Natural killer cell (primary cell): ENCODE measurements around the gene DENR. TPM values are rescaled to one million over a fixed set of nuclear protein-coding genes. Genes with fewer than 3 reads are reported as not detected.

Experiments used
- ATAC-seq, 3 donors: fragments of 150-1000 bp in 2 of 3; fragments of 200-7000 bp in 1 of 3; cut with Tn5 transposase; 1 replicate in 1 of 3; 2 replicates in 2 of 3; pipeline ENCODE4 v1.10.0; 2021; ENCODE audit warnings: mild to moderate bottlenecking in 2 of 3, moderate library complexity in 2 of 3
- DNase-seq, 2 donors: peaks; one replicate each; pipeline versions ENCODE4 v3.0.0 to v3.0.0-alpha.2; 2013 to 2021; ENCODE audit warnings: mixed read lengths in 1 of 2
- H3K27ac ChIP-seq: one replicate; pipeline ENCODE4 v1.5.1; 2013; ENCODE audit warnings: mild to moderate bottlenecking, low read length
- H3K27me3 ChIP-seq: one replicate; pipeline ENCODE4 v1.6.1; 2013; ENCODE audit warnings: low read length; ENCODE audit not compliant: control insufficient read depth, insufficient read depth
- H3K36me3 ChIP-seq: one replicate; pipeline ENCODE4 v1.6.1; 2013; ENCODE audit warnings: low read length; ENCODE audit not compliant: control insufficient read depth, insufficient read depth
- H3K4me1 ChIP-seq: one replicate; pipeline ENCODE4 v1.6.1; 2013; ENCODE audit warnings: low read length; ENCODE audit not compliant: control insufficient read depth, insufficient read depth
- H3K4me3 ChIP-seq: one replicate; pipeline ENCODE4 v1.5.1; 2013; ENCODE audit warnings: low read length
- H3K9me3 ChIP-seq: one replicate; pipeline ENCODE4 v1.6.1; 2013; ENCODE audit warnings: low read length; ENCODE audit not compliant: control insufficient read depth, insufficient read depth
- H3K27ac Mint-ChIP-seq, 2 donors: one replicate each; pipeline ENCODE4 v1.8.0; 2022; ENCODE audit warnings: mild to moderate bottlenecking in 2 of 2, mixed read lengths in 2 of 2, moderate library complexity in 1 of 2
- H3K27me3 Mint-ChIP-seq, 2 donors: one replicate each; pipeline ENCODE4 v1.8.0; 2022; ENCODE audit warnings: low read depth in 2 of 2, mixed read lengths in 2 of 2
- H3K36me3 Mint-ChIP-seq: one replicate; pipeline ENCODE4 v1.8.0; 2022; ENCODE audit warnings: mixed read lengths
- H3K4me1 Mint-ChIP-seq, 2 donors: one replicate each; pipeline ENCODE4 v1.8.0; 2022; ENCODE audit warnings: mixed read lengths in 2 of 2
- H3K4me3 Mint-ChIP-seq: one replicate; pipeline ENCODE4 v1.8.0; 2022; ENCODE audit warnings: mild to moderate bottlenecking, moderate library complexity, mixed read lengths
- H3K9me3 Mint-ChIP-seq, 2 donors: one replicate each; pipeline ENCODE4 v1.8.0; 2022; ENCODE audit warnings: mixed read lengths in 2 of 2
- CTCF ChIP-seq: fragments of 200-600 bp; IDR thresholded peaks from one replicate; pipeline ENCODE4 v1.8.0; 2022; ENCODE audit warnings: antibody characterized with exemption
- WGBS: methylation state at CpG from one replicate; pipeline ENCODE4 v1.1.7; 2013; ENCODE audit warnings: missing lambda C conversion rate; ENCODE audit not compliant: insufficient coverage; 5-methylcytosine and 5-hydroxymethylcytosine counted together
- intact Hi-C: fragments of 100-400 bp; cut with micrococcal nuclease; formaldehyde crosslinking; loops from one replicate; pipeline ENCODE4 v1.14.2; 2022
- total RNA-seq, 4 donors: library from RNA; stranded (reverse); fragments of 120-200 nt in 1 of 4; gene quantifications; one replicate each; pipeline versions ENCODE4 v1.2.3 to v1.2.4, GENCODE V29; 2013 to 2022

DENR gene
- total RNA-seq, 3 donors from 2014 or later (not counting 1 experiment from before 2014, with no cell fraction given) = 30.5 to 42.9 (median 42.7) TPM

GRCh38 chr12:122724641-122725243 lies 27.9 kb upstream of the DENR start:
- no peaks in the 10 kb centered on the region for H3K9me3 ChIP-seq
- ATAC-seq (no peak), DNase-seq (no peak)
- no peak for TF ChIP-seq CTCF
- no peaks in the 10 kb centered on the region for H3K4me1 Mint-ChIP-seq
- no peaks in the 10 kb centered on the region for H3K9me3 Mint-ChIP-seq
- no peak overlapping the region for H3K27ac Mint-ChIP-seq
- H3K4me3 Mint-ChIP-seq = no peak overlapping the region
- H3K36me3 Mint-ChIP-seq = no peaks in the 10 kb centered on the region
- H3K4me3 ChIP-seq = no peak overlapping the region
- H3K4me1 ChIP-seq = peaks cover 2% of the 10 kb centered on the region
- intact Hi-C loops = no loop called here
- 82% methylated on average over 12 of the region's 12 CpGs for WGBS
- H3K27ac ChIP-seq = no peak overlapping the region
- H3K36me3 ChIP-seq = no peaks in the 10 kb centered on the region
- no peaks in the 10 kb centered on the region for H3K27me3 ChIP-seq
- H3K27me3 Mint-ChIP-seq = peaks cover 0 to 10% of the 10 kb centered on the region in 2 donors

GRCh38 chr12:122725452-122726079 lies 27.1 kb upstream of the DENR start:
- no peaks in the 10 kb centered on the region for H3K36me3 ChIP-seq
- intact Hi-C loops = no loop called here
- H3K9me3 ChIP-seq = no peaks in the 10 kb centered on the region
- DNase-seq (no peak), ATAC-seq (no peak)
- H3K27me3 Mint-ChIP-seq = peaks cover 0 to 10% of the 10 kb centered on the region in 2 donors
- peaks cover 2% of the 10 kb centered on the region for H3K4me1 ChIP-seq
- H3K4me1 Mint-ChIP-seq = no peaks in the 10 kb centered on the region
- no peak for TF ChIP-seq CTCF
- H3K36me3 Mint-ChIP-seq = no peaks in the 10 kb centered on the region
- H3K9me3 Mint-ChIP-seq = no peaks in the 10 kb centered on the region
- H3K27ac Mint-ChIP-seq = no peak overlapping the region
- H3K27me3 ChIP-seq = no peaks in the 10 kb centered on the region
- WGBS = 58% methylated on average over 5 of the region's 6 CpGs
- H3K27ac ChIP-seq = no peak overlapping the region
- no peak overlapping the region for H3K4me3 ChIP-seq
- H3K4me3 Mint-ChIP-seq = no peak overlapping the region

GRCh38 chr12:122726080-122726558 lies 26.5 kb upstream of the DENR start:
- peaks cover 0 to 10% of the 10 kb centered on the region in 2 donors for H3K27me3 Mint-ChIP-seq
- no peaks in the 10 kb centered on the region for H3K4me1 Mint-ChIP-seq
- ATAC-seq (peak in 2 of 3 donors; percentile 26 to 67), DNase-seq (peak in 1 of 2 donors; percentile 18)
- intact Hi-C loops = no loop called here
- Histone ChIP-seq H3K4me3 (no peak overlapping the region), H3K36me3 (no peaks in the 10 kb centered on the region), H3K4me1 (peaks cover 2% of the 10 kb centered on the region), H3K27me3 (no peaks in the 10 kb centered on the region), H3K9me3 (no peaks in the 10 kb centered on the region), H3K27ac (no peak overlapping the region)
- no peak overlapping the region for H3K27ac Mint-ChIP-seq
- TF ChIP-seq CTCF = no peak
- no peaks in the 10 kb centered on the region for H3K36me3 Mint-ChIP-seq
- H3K9me3 Mint-ChIP-seq = no peaks in the 10 kb centered on the region
- 6% methylated on average over 2 of the region's 5 CpGs for WGBS
- no peak overlapping the region for H3K4me3 Mint-ChIP-seq
